Endothelial cell of hepatic sinusoid (primary cell): Measurements from ENCODE around the gene UBAC2.
"Not testable (repeated sequence)": the region's sequence is repeated elsewhere in the genome, so short reads cannot be mapped to it uniquely, and the experiment has no call there.

Experiments used
- in situ Hi-C: cut with HindIII; loops from 2 replicates; pipeline ENCODE4 v1.10.0; 2017; ENCODE audit warnings: low sequenced_read_pairs

The UBAC2 gene

GRCh38 chr13:99385940-99386339, 185.3 kb downstream of the UBAC2 start:
- in situ Hi-C loops = no loop called here

- in situ Hi-C loops = no loop called here
These were observed 185.8 kb downstream of the UBAC2 start for GRCh38 chr13:99386495-99386894.

GRCh38 chr13:99386911-99387788, 186.5 kb downstream of the UBAC2 start:
- in situ Hi-C loops = no loop called here

GRCh38 chr13:99388334-99388923, 187.8 kb downstream of the UBAC2 start:
- in situ Hi-C loops = no loop called here

- in situ Hi-C loops = not testable (repeated sequence)
These were observed 188.4 kb downstream of the UBAC2 start for GRCh38 chr13:99389094-99389493.

- in situ Hi-C loops = no loop called here
These were observed 189.1 kb downstream of the UBAC2 start for GRCh38 chr13:99389520-99390304.

GRCh38 chr13:99390601-99391000, 189.9 kb downstream of the UBAC2 start:
- in situ Hi-C loops = no loop called here

GRCh38 chr13:99391781-99392469, 191.3 kb downstream of the UBAC2 start:
- in situ Hi-C loops = no loop called here

GRCh38 chr13:99392470-99393135, 191.9 kb downstream of the UBAC2 start:
- in situ Hi-C loops = no loop called here

- in situ Hi-C loops = not testable (repeated sequence)
These were observed 192.7 kb downstream of the UBAC2 start for GRCh38 chr13:99393391-99393790.

- in situ Hi-C loops = no loop called here
These were observed 193.4 kb downstream of the UBAC2 start for GRCh38 chr13:99393791-99394735.

- in situ Hi-C loops = no loop called here
These were observed 194.8 kb downstream of the UBAC2 start for GRCh38 chr13:99395436-99395835.

- in situ Hi-C loops = no loop called here
These were observed 195.8 kb downstream of the UBAC2 start for GRCh38 chr13:99396446-99396845.

GRCh38 chr13:99398071-99398470, 197.4 kb downstream of the UBAC2 start:
- in situ Hi-C loops = no loop called here

GRCh38 chr13:99398916-99399622, 198.4 kb downstream of the UBAC2 start:
- in situ Hi-C loops = no loop called here

GRCh38 chr13:99399623-99399974, 198.9 kb downstream of the UBAC2 start:
- in situ Hi-C loops = no loop called here

GRCh38 chr13:99403458-99403971, 202.9 kb downstream of the UBAC2 start:
- in situ Hi-C loops = no loop called here

- in situ Hi-C loops = no loop called here
These were observed 203.5 kb downstream of the UBAC2 start for GRCh38 chr13:99404005-99404755.
